Transverse colon (tissue), 4 donors: ENCODE measurements around the gene GID4. TPM values are rescaled to one million over a fixed set of nuclear protein-coding genes. Genes with fewer than 3 reads are reported as not detected.
"Not testable (repeated sequence)": the region's sequence is repeated elsewhere in the genome, so short reads cannot be mapped to it uniquely, and the experiment has no call there.

ENCODE experiments used
- DNase-seq: peaks from one replicate; pipeline ENCODE4 v3.0.0-alpha.2; 2019
- H3K27ac ChIP-seq, 4 donors: fragments of 200-600 bp; sonication (generic); 2 replicates each; pipeline ENCODE4 v1.5.1; 2016 to 2018; ENCODE audit warnings: inconsistent platforms in 4 of 4
- H3K27me3 ChIP-seq: fragments of 200-600 bp; sonication (generic); 2 replicates; pipeline ENCODE4 v1.5.1; 2017; ENCODE audit warnings: inconsistent platforms
- H3K36me3 ChIP-seq, 4 donors: fragments of 200-600 bp; sonication (generic); 2 replicates each; pipeline ENCODE4 v1.5.1; 2017 to 2019; ENCODE audit warnings: inconsistent platforms in 4 of 4
- H3K4me1 ChIP-seq, 4 donors: fragments of 200-600 bp; sonication (generic); 2 replicates each; pipeline ENCODE4 v1.5.1; 2017 to 2020; ENCODE audit warnings: inconsistent platforms in 4 of 4
- H3K4me3 ChIP-seq, 4 donors: fragments of 200-600 bp; sonication (generic); 1 replicate in 1 of 4; 2 replicates in 3 of 4; pipeline versions ENCODE4 v1.5.1 to v1.6.1; 2017 to 2019; ENCODE audit warnings: inconsistent platforms in 4 of 4
- H3K9me3 ChIP-seq, 2 donors: fragments of 200-600 bp; sonication (generic); 2 replicates each; pipeline ENCODE4 v1.5.1; 2017 to 2019; ENCODE audit warnings: inconsistent platforms in 2 of 2
- CTCF ChIP-seq, 5 experiments: fragments of 200-600 bp in 3 of 5; fragments of 450-650 bp in 2 of 5; sonication (generic) in 3 of 5; IDR thresholded peaks; 1 replicate in 2 of 5; 2 replicates in 3 of 5; pipeline ENCODE4 v1.5.1; 2016 to 2017; ENCODE audit warnings: antibody characterized with exemption in 5 of 5, inconsistent platforms in 3 of 5, mild to moderate bottlenecking in 2 of 5, moderate library complexity in 1 of 5
- EP300 ChIP-seq: sonication (generic); formaldehyde crosslinking; IDR thresholded peaks from one replicate; pipeline ENCODE4 v1.6.1; 2017; ENCODE audit warnings: antibody characterized with exemption, low read depth
- POLR2A ChIP-seq: fragments of 450-650 bp; IDR thresholded peaks from one replicate; pipeline ENCODE4 v1.6.1; 2016; ENCODE audit warnings: antibody characterized with exemption, mild to moderate bottlenecking, moderate library complexity
- POLR2AphosphoS5 ChIP-seq, 3 donors: sonication (generic); formaldehyde crosslinking; IDR thresholded peaks; one replicate each; pipeline ENCODE4 v1.6.1; 2016; ENCODE audit warnings: antibody characterized with exemption in 3 of 3
- WGBS, 2 donors: methylation state at CpG; one replicate each; pipeline ENCODE4 v1.1.5; 2018; ENCODE audit warnings: low coverage in 1 of 2; 5-methylcytosine and 5-hydroxymethylcytosine counted together
- in situ Hi-C, 4 donors: fragments of 200-750 bp; cut with MboI; loops; one replicate each; pipeline versions ENCODE4 v1.15.0 to v1.15.1; 2017; ENCODE audit warnings: low sequenced_read_pairs in 3 of 4, low pct_ligation_motif_present in 1 of 4, low pct_unique_long_range_greater_than_20kb in 1 of 4
- intact Hi-C: fragments of 100-400 bp; cut with DNase I; formaldehyde crosslinking; loops from one replicate; pipeline ENCODE4 v1.15.1; 2023; ENCODE audit warnings: low total_unique reads
- total RNA-seq, 4 donors: library from RNA; depleted of rRNA; stranded (reverse); fragments of >200 nt; gene quantifications; one replicate each; pipeline ENCODE4 v1.1.0, GENCODE V29; 2016

GID4 gene
- total RNA-seq, 4 donors from 2014 or later: 7.0 to 39.6 (median 9.4) TPM

GRCh38 chr17:17993852-17994251 lies 45.4 kb upstream of the GID4 start:
- Histone ChIP-seq H3K4me3 (no peak overlapping the region), H3K27ac (no peak overlapping the region), H3K27me3 (no peaks in the 10 kb centered on the region), H3K36me3 (no peaks in the 10 kb centered on the region), H3K9me3 (no peaks in the 10 kb centered on the region), H3K4me1 (no peaks in the 10 kb centered on the region)
- intact Hi-C loops (no loop called here), in situ Hi-C loops (no loop called here)
- TF ChIP-seq POLR2A (no peak), EP300 (no peak), POLR2AphosphoS5 (IDR thresholded peaks at IDR 0.05) (no peak), CTCF (IDR thresholded peaks at IDR 0.05) (no peak)
- DNase-seq: no peak
- WGBS, 2 donors: 98% methylated on average over 12 of the region's 12 CpGs; no CpG with 5 or more reads in 1 of the 2 donors

GRCh38 chr17:17994271-17995069 lies 44.7 kb upstream of the GID4 start:
- no peaks in the 10 kb centered on the region for H3K9me3 ChIP-seq
- TF ChIP-seq CTCF (IDR thresholded peaks at IDR 0.05): peak in 1 of 5 experiments; percentile 15
- no peak for TF ChIP-seq EP300
- intact Hi-C loops: no loop called here
- WGBS, 2 donors: 75% methylated on average over 18 of the region's 18 CpGs; no CpG with 5 or more reads in 1 of the 2 donors
- no peak overlapping the region for H3K27ac ChIP-seq
- DNase-seq: no peak
- no peaks in the 10 kb centered on the region for H3K4me1 ChIP-seq
- H3K36me3 ChIP-seq: no peaks in the 10 kb centered on the region
- in situ Hi-C loops: no loop called here
- H3K4me3 ChIP-seq: no peak overlapping the region
- no peaks in the 10 kb centered on the region for H3K27me3 ChIP-seq

GRCh38 chr17:17995887-17996286 lies 43.3 kb upstream of the GID4 start:
- DNase-seq, in situ Hi-C loops: not testable (repeated sequence)

GRCh38 chr17:17998934-17999333 lies 40.3 kb upstream of the GID4 start:
- no peak for DNase-seq
- intact Hi-C loops: no loop called here
- in situ Hi-C loops: no loop called here
- Histone ChIP-seq H3K27me3 (no peaks in the 10 kb centered on the region), H3K27ac (no peak overlapping the region), H3K36me3 (no peaks in the 10 kb centered on the region), H3K9me3 (no peaks in the 10 kb centered on the region), H3K4me1 (no peaks in the 10 kb centered on the region), H3K4me3 (no peak overlapping the region)
- WGBS, 2 donors: 92% methylated on average over 8 of the region's 8 CpGs; no CpG with 5 or more reads in 1 of the 2 donors
- TF ChIP-seq POLR2AphosphoS5 (IDR thresholded peaks at IDR 0.05): no peak
- no peak for TF ChIP-seq CTCF (IDR thresholded peaks at IDR 0.05)
- no peak for TF ChIP-seq EP300
- no peak for TF ChIP-seq POLR2A

More at GRCh38 chr17:17995887-17996286, 43.3 kb upstream of the GID4 start:
- 93 to 100% methylated on average over 2 to 8 of the region's 8 CpGs for WGBS, 2 donors
- H3K27me3 ChIP-seq, H3K36me3 ChIP-seq, H3K4me1 ChIP-seq, H3K27ac ChIP-seq, H3K4me3 ChIP-seq, H3K9me3 ChIP-seq, intact Hi-C loops: not testable (repeated sequence)
